OCI-LY3 (cell line): ENCODE data around the gene EVI5L.
"Not testable (repeated sequence)": the region's sequence is repeated elsewhere in the genome, so short reads cannot be mapped to it uniquely, and the experiment has no call there.

Experiments
- H2AFZ ChIP-seq: fragments of 200-600, 300-600 bp; shearing (Covaris generic); 2 replicates; pipeline ENCODE4 v1.6.0; 2014; ENCODE audit warnings: antibody characterized with exemption, low read depth, low read length
- H3K27ac ChIP-seq: fragments of 200-600, 300-600 bp; sonication (generic); 2 replicates; pipeline ENCODE4 v1.5.1; 2014; ENCODE audit warnings: mild to moderate bottlenecking, low read length, moderate library complexity, mixed read lengths
- H3K27me3 ChIP-seq: fragments of 200-600, 300-600 bp; sonication (generic); 2 replicates; pipeline ENCODE4 v1.6.1; 2014; ENCODE audit warnings: low read depth, low read length, mixed read lengths
- H3K36me3 ChIP-seq: fragments of 200-600, 300-600 bp; sonication (generic); replicated peaks from 2 replicates; pipeline ENCODE3; 2014; ENCODE audit warnings: low read depth, low read length, mixed read lengths
- H3K4me1 ChIP-seq: fragments of 300-600, 200-600 bp; sonication (generic); 2 replicates; pipeline ENCODE4 v1.6.1; 2014; ENCODE audit warnings: low read length, mixed read lengths
- H3K4me2 ChIP-seq: fragments of 200-600, 300-600 bp; sonication (generic); 2 replicates; pipeline ENCODE4 v1.6.1; 2014; ENCODE audit warnings: low read length, mixed read lengths
- H3K4me3 ChIP-seq: fragments of 300-600, 200-600 bp; sonication (generic); 2 replicates; pipeline ENCODE4 v1.5.1; 2014; ENCODE audit warnings: antibody characterized with exemption, mild to moderate bottlenecking, low read length, moderate library complexity
- H3K79me2 ChIP-seq: fragments of 300-600, 200-600 bp; shearing (Covaris generic); 2 replicates; pipeline ENCODE4 v1.6.1; 2014; ENCODE audit warnings: mild to moderate bottlenecking, low read length, mixed read lengths
- H3K9ac ChIP-seq: fragments of 300-600, 200-600 bp; shearing (Covaris generic); 2 replicates; pipeline ENCODE4 v1.6.0; 2014; ENCODE audit warnings: mild to moderate bottlenecking, low read length, moderate library complexity
- H3K9me3 ChIP-seq: fragments of 200-600, 300-600 bp; shearing (Covaris generic); 2 replicates; pipeline ENCODE4 v1.6.1; 2014; ENCODE audit warnings: low read length, mixed read lengths; ENCODE audit not compliant: insufficient read depth
- H4K20me1 ChIP-seq: fragments of 200-600, 300-600 bp; sonication (generic); 2 replicates; pipeline ENCODE4 v1.6.1; 2016; ENCODE audit warnings: low read length, mixed read lengths; ENCODE audit not compliant: insufficient read depth
- EZH2phosphoT487 ChIP-seq: fragments of 200-600 bp; shearing (Covaris generic); IDR thresholded peaks from 2 replicates; pipeline ENCODE4 v1.6.1; 2018; ENCODE audit warnings: antibody characterized with exemption, mixed run types, low read depth
- TF ChIP-seq, protein P1 (sequence below): fragments of 200-600, 300-600 bp; sonication (generic); IDR thresholded peaks from 2 replicates; pipeline ENCODE4 v1.5.1; 2014; ENCODE audit warnings: antibody characterized with exemption, low read length, low read depth

EVI5L gene

GRCh38 chr19:7789447-7789846, 40.6 kb upstream of the EVI5L start:
- Histone ChIP-seq H3K4me2 (no peak overlapping the region), H2AFZ (no peak overlapping the region), H3K36me3 (no peaks in the 10 kb centered on the region)

GRCh38 chr19:7790416-7790815, 39.6 kb upstream of the EVI5L start:
- no peaks in the 10 kb centered on the region for H3K9me3 ChIP-seq
- H4K20me1 ChIP-seq = no peaks in the 10 kb centered on the region
- no peaks in the 10 kb centered on the region for H3K79me2 ChIP-seq
- no peak for TF ChIP-seq EZH2phosphoT487
- TF ChIP-seq, protein P1, sequence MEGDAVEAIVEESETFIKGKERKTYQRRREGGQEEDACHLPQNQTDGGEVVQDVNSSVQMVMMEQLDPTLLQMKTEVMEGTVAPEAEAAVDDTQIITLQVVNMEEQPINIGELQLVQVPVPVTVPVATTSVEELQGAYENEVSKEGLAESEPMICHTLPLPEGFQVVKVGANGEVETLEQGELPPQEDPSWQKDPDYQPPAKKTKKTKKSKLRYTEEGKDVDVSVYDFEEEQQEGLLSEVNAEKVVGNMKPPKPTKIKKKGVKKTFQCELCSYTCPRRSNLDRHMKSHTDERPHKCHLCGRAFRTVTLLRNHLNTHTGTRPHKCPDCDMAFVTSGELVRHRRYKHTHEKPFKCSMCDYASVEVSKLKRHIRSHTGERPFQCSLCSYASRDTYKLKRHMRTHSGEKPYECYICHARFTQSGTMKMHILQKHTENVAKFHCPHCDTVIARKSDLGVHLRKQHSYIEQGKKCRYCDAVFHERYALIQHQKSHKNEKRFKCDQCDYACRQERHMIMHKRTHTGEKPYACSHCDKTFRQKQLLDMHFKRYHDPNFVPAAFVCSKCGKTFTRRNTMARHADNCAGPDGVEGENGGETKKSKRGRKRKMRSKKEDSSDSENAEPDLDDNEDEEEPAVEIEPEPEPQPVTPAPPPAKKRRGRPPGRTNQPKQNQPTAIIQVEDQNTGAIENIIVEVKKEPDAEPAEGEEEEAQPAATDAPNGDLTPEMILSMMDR = no peak
- H3K27me3 ChIP-seq = peaks cover 8% of the 10 kb centered on the region; the same call in 1 of the 2 replicates
- H3K4me1 ChIP-seq = no peaks in the 10 kb centered on the region
- no peak overlapping the region for H3K27ac ChIP-seq
- H3K4me2 ChIP-seq = no peak overlapping the region
- no peak overlapping the region for H2AFZ ChIP-seq
- H3K9ac ChIP-seq = no peak overlapping the region
- no peaks in the 10 kb centered on the region for H3K36me3 ChIP-seq
- H3K4me3 ChIP-seq = no peak overlapping the region

More at GRCh38 chr19:7789447-7789846, 40.6 kb upstream of the EVI5L start:
- H3K27me3 ChIP-seq = peaks cover 12% of the 10 kb centered on the region; the same call in 1 of the 2 replicates
- no peak overlapping the region for H3K4me3 ChIP-seq
- no peak overlapping the region for H3K27ac ChIP-seq
- H3K4me1 ChIP-seq = no peaks in the 10 kb centered on the region
- no peaks in the 10 kb centered on the region for H3K79me2 ChIP-seq
- peaks cover 5% of the 10 kb centered on the region for H3K9me3 ChIP-seq
- no peak overlapping the region for H3K9ac ChIP-seq
- TF ChIP-seq, protein P1 = no peak
- TF ChIP-seq EZH2phosphoT487 = no peak
- no peaks in the 10 kb centered on the region for H4K20me1 ChIP-seq

DNA sequence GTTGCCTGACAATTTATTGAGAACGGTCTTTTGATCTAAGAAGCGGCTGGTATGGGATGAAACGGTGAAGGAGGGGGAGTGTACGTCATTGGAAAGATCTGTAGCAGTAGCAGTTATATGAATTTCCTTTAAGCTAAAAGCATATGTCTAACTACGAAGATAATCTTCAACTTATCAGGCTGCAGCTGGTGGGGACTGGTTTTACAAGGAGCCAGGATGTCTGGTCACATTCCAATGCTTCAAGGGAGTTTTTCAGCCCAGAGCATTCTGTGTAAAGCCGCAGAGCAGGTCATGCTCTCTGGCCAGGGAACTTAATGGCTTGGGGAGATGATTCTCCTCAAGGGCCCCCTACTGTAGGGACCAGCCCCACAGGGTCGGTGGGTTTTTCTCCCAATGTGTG, 37.7 kb upstream of the EVI5L start:
- no peaks in the 10 kb centered on the region for H3K36me3 ChIP-seq
- no peak overlapping the region for H3K4me2 ChIP-seq
- H3K9ac ChIP-seq = no peak overlapping the region
- H2AFZ ChIP-seq = no peak overlapping the region
- no peaks in the 10 kb centered on the region for H4K20me1 ChIP-seq
- no peaks in the 10 kb centered on the region for H3K79me2 ChIP-seq
- H3K4me1 ChIP-seq = no peaks in the 10 kb centered on the region
- H3K27me3 ChIP-seq = peaks cover 8% of the 10 kb centered on the region; the same call in 1 of the 2 replicates
- H3K4me3 ChIP-seq = no peak overlapping the region
- no peaks in the 10 kb centered on the region for H3K9me3 ChIP-seq
- TF ChIP-seq EZH2phosphoT487 = no peak
- TF ChIP-seq, protein P1 = no peak
- H3K27ac ChIP-seq = no peak overlapping the region

- H3K9me3 ChIP-seq, H3K27me3 ChIP-seq, H4K20me1 ChIP-seq, H3K4me1 ChIP-seq, H3K4me2 ChIP-seq, H3K9ac ChIP-seq, H2AFZ ChIP-seq, H3K79me2 ChIP-seq, H3K36me3 ChIP-seq, H3K4me3 ChIP-seq, H3K27ac ChIP-seq: not testable (repeated sequence)
Measured at GRCh38 chr19:7792701-7793100, 37.3 kb upstream of the EVI5L start.

DNA sequence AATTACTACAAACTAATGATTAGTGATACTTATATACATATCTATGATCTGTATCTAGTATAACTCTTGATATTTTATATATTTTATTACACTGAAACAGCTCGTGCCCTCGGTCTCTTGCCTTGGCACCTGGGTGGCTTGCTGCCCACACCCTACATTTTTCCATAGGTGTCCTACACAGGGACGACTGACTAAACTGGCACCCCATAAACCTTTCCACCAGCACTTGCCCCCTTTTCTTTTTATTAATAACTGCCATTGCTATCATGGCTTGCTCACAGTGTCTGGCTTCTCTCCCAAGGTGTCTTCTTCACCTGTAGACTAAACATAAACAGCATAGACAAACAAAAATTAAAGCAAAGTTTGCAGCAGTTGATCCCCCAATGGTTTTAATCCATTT, 36.5 kb upstream of the EVI5L start:
- no peak overlapping the region for H3K4me2 ChIP-seq
- no peak for TF ChIP-seq EZH2phosphoT487
- TF ChIP-seq, protein P1 = no peak
- no peak overlapping the region for H3K4me3 ChIP-seq
- H3K27ac ChIP-seq = no peak overlapping the region
- H3K27me3 ChIP-seq = peaks cover 11% of the 10 kb centered on the region
- H4K20me1 ChIP-seq = no peaks in the 10 kb centered on the region
- H3K4me1 ChIP-seq = no peaks in the 10 kb centered on the region
- H3K9me3 ChIP-seq = no peaks in the 10 kb centered on the region
- H3K79me2 ChIP-seq = no peaks in the 10 kb centered on the region
- H2AFZ ChIP-seq = no peak overlapping the region
- H3K9ac ChIP-seq = no peak overlapping the region
- no peaks in the 10 kb centered on the region for H3K36me3 ChIP-seq
